K562 (cell line): ENCODE results near the gene CACNA2D3. TPM values are rescaled to one million over a fixed set of nuclear protein-coding genes. Genes with fewer than 3 reads are reported as not detected.

Source experiments
- BDP1 ChIP-seq: IDR thresholded peaks from 3 replicates; pipeline ENCODE4 v1.6.1; 2011; ENCODE audit not compliant: insufficient read length, insufficient read depth
- CEBPB ChIP-seq: fragments of 450-650 bp; IDR thresholded peaks from 2 replicates; pipeline ENCODE4 v1.6.1; 2016; ENCODE audit warnings: missing genetic modification characterization, missing compliant biosample characterization
- HCFC1 ChIP-seq: IDR thresholded peaks from 2 replicates; pipeline ENCODE4 v1.6.1; 2012; ENCODE audit warnings: low read depth, low read length, improper control_type of control experiment
- MAZ ChIP-seq, 2 experiments: fragments of 450-650 bp in 1 of 2; sonication (generic) in 1 of 2; formaldehyde crosslinking; IDR thresholded peaks in 1 of 2; conservative IDR thresholded peaks in 1 of 2; 2 replicates each; pipeline versions ENCODE4 v1.4.0 to v1.5.0; 2020; ENCODE audit warnings: mild to moderate bottlenecking in 1 of 2, missing genetic modification reagents in 1 of 2
- MXI1 ChIP-seq: IDR thresholded peaks from 2 replicates; pipeline ENCODE4 v1.6.1; 2011; ENCODE audit warnings: low read depth, mild to moderate bottlenecking, improper control_type of control experiment, low read length
- NKRF ChIP-seq: fragments of 450-650 bp; IDR thresholded peaks from 2 replicates; pipeline ENCODE4 v1.6.1; 2016; ENCODE audit warnings: borderline replicate concordance
- RHOXF2B ChIP-seq: fragments of 250-450 bp; sonication (Bioruptor Pico); conservative IDR thresholded peaks from 2 replicates; pipeline ENCODE4 v1.5.1; 2021
- SMARCE1 ChIP-seq: fragments of 450-650 bp; IDR thresholded peaks from 2 replicates; pipeline ENCODE4 v1.7.1; 2016; ENCODE audit warnings: mild to moderate bottlenecking
- TBP ChIP-seq: optimal IDR thresholded peaks from 2 replicates; pipeline ENCODE3; 2011; ENCODE audit warnings: low read depth, low read length, improper control_type of control experiment
- ZNF134 ChIP-seq: fragments of 250-450 bp; sonication (Bioruptor Pico); conservative IDR thresholded peaks from 2 replicates; pipeline ENCODE4 v1.4.0; 2020
- ZNF239 ChIP-seq: fragments of 250-450 bp; sonication (Bioruptor Pico); IDR thresholded peaks from 2 replicates; pipeline ENCODE4 v1.4.0; 2020; ENCODE audit warnings: mild to moderate bottlenecking
- ZNF778 ChIP-seq: fragments of 450-650 bp; formaldehyde crosslinking; IDR thresholded peaks from 2 replicates; pipeline ENCODE4 v1.4.0; 2020; ENCODE audit warnings: mild to moderate bottlenecking, moderate library complexity
- polyA plus RNA-seq, 8 experiments: library from polyadenylated mRNA; depleted of rRNA in 4 of 8; stranded (reverse) in 5 of 8; unstranded in 3 of 8; fragments of >200 nt; fragmentation: Nextera tagmentation in 2 of 8; fragmentation: Illumina TruSeq in 1 of 8; extraction: Ambion mirVana in 2 of 8; extraction: Trizol in 1 of 8; gene quantifications; 2 replicates each; pipeline versions ENCODE4 v1.2.1 to v1.2.3, GENCODE V29; 2011 to 2014; ENCODE audit warnings: inconsistent platforms in 1 of 8, missing spikeins in 1 of 8
- total RNA-seq, 7 experiments: library from RNA; depleted of rRNA in 6 of 7; stranded (reverse); fragments of >200 nt in 6 of 7; fragmentation: Illumina TruSeq in 2 of 7; extraction: Trizol in 2 of 7; gene quantifications; 2 replicates each; pipeline versions ENCODE4 v1.2.1 to v1.2.3, GENCODE V29; 2011 to 2021; ENCODE audit warnings: low replicate concordance in 1 of 7
- TF ChIP-seq, protein P1 (sequence below): fragments of 250-450 bp; sonication (Bioruptor Pico); IDR thresholded peaks from 2 replicates; pipeline ENCODE4 v1.8.0; 2022; ENCODE audit warnings: moderate library complexity, mild to moderate bottlenecking, inconsistent platforms
- TF ChIP-seq, protein P2 (sequence below): sonication (generic); IDR thresholded peaks from 2 replicates; pipeline ENCODE4 v1.6.1; 2016
- TF ChIP-seq, protein P3 (sequence below): fragments of 450-650 bp; formaldehyde crosslinking; IDR thresholded peaks from 2 replicates; pipeline ENCODE4 v1.4.0; 2020; ENCODE audit warnings: mild to moderate bottlenecking, moderate library complexity

CACNA2D3 gene
- total and polyA plus RNA-seq, 9 of the 15 experiments (the other 6 are each of a cell fraction or from before 2014, with no cell fraction given), result 0.01 TPM; not detected in 8

DNA sequence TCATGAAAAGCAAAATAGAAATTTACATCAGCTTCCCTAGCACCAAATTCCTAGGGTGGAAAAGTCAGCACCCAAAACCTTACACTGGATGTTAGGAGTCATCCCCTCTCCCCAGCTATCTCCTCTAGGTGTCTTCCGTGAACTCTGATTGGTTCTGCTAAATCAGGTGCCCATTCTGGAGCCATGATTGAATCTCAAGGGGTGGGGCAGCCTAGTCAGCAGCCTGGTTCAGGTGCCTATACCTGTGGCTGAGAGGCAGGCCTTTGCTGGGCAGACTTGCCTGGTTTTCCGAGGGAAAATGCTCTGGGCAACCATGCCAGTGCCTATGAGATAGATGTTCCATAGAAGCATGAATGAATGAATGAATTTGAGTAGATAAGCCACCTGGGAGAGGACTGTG lies 468.8 kb downstream of the CACNA2D3 start (continued):
- TF ChIP-seq NKRF, result no peak
- no peak for TF ChIP-seq TBP
- no peak for TF ChIP-seq CEBPB
- TF ChIP-seq, protein P1, sequence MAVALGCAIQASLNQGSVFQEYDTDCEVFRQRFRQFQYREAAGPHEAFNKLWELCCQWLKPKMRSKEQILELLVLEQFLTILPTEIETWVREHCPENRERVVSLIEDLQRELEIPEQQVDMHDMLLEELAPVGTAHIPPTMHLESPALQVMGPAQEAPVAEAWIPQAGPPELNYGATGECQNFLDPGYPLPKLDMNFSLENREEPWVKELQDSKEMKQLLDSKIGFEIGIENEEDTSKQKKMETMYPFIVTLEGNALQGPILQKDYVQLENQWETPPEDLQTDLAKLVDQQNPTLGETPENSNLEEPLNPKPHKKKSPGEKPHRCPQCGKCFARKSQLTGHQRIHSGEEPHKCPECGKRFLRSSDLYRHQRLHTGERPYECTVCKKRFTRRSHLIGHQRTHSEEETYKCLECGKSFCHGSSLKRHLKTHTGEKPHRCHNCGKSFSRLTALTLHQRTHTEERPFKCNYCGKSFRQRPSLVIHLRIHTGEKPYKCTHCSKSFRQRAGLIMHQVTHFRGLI, result no peak
- TF ChIP-seq, protein P2, sequence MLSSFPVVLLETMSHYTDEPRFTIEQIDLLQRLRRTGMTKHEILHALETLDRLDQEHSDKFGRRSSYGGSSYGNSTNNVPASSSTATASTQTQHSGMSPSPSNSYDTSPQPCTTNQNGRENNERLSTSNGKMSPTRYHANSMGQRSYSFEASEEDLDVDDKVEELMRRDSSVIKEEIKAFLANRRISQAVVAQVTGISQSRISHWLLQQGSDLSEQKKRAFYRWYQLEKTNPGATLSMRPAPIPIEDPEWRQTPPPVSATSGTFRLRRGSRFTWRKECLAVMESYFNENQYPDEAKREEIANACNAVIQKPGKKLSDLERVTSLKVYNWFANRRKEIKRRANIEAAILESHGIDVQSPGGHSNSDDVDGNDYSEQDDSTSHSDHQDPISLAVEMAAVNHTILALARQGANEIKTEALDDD, result no peak
- TF ChIP-seq ZNF134 (CRISPR knock-in tag), result no peak
- TF ChIP-seq, protein P3, sequence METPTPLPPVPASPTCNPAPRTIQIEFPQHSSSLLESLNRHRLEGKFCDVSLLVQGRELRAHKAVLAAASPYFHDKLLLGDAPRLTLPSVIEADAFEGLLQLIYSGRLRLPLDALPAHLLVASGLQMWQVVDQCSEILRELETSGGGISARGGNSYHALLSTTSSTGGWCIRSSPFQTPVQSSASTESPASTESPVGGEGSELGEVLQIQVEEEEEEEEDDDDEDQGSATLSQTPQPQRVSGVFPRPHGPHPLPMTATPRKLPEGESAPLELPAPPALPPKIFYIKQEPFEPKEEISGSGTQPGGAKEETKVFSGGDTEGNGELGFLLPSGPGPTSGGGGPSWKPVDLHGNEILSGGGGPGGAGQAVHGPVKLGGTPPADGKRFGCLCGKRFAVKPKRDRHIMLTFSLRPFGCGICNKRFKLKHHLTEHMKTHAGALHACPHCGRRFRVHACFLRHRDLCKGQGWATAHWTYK (CRISPR knock-in tag), result no peak
- no peak for TF ChIP-seq MAZ (CRISPR knock-in tag; conservative IDR thresholded peaks at IDR 0.05 in 1 of 2, IDR thresholded peaks at IDR 0.05 in 1 of 2)
- TF ChIP-seq ZNF778 (CRISPR knock-in tag), result no peak
- no peak for TF ChIP-seq HCFC1
- TF ChIP-seq BDP1, result no peak
- TF ChIP-seq RHOXF2B (CRISPR knock-in tag), result no peak
- no peak for TF ChIP-seq MXI1
- no peak for TF ChIP-seq SMARCE1
- TF ChIP-seq ZNF239, result no peak
